Mammary epithelial cell (primary cell): ENCODE measurements around the gene ANGEL1.

Experiments
- CTCF ChIP-seq, 2 donors: IDR thresholded peaks in 1 of 2; conservative IDR thresholded peaks in 1 of 2; 2 replicates each; pipeline ENCODE4 v1.5.1; 2011 to 2012; ENCODE audit warnings: inconsistent platforms in 2 of 2, low read length in 2 of 2, mild to moderate bottlenecking in 2 of 2, control low read depth in 1 of 2, low read depth in 1 of 2; ENCODE audit not compliant: insufficient read depth in 1 of 2; ENCODE audit errors: extremely low read depth in 1 of 2
- EZH2 ChIP-seq: IDR thresholded peaks from 2 replicates; pipeline ENCODE4 v1.6.1; 2012; ENCODE audit warnings: low read length, inconsistent platforms, borderline replicate concordance

GRCh38 chr14:76784881-76785280, 27.8 kb downstream of the ANGEL1 start:
- TF ChIP-seq CTCF (conservative IDR thresholded peaks at IDR 0.05 in 1 of 2, IDR thresholded peaks at IDR 0.05 in 1 of 2; ENCODE audit: extremely low read depth in 1 of 2, insufficient read depth in 1 of 2, low read depth in 1 of 2, low read length in 2 of 2) (peak; percentile 64 to 69), EZH2 (no peak)
